COLO668 (cell line): ENCODE data around the gene PCYT1A.
A peak's percentile ranks its signal among the peaks of the same experiment; 100 is the strongest.
"Not testable (repeated sequence)": the region's sequence is repeated elsewhere in the genome, so short reads cannot be mapped to it uniquely, and the experiment has no call there.

Experiments used
- DNase-seq: peaks from one replicate; lab custom pipeline; 2025; ENCODE audit not compliant: unreplicated experiment; lab: John Stamatoyannopoulos, UW

The PCYT1A gene

DNA sequence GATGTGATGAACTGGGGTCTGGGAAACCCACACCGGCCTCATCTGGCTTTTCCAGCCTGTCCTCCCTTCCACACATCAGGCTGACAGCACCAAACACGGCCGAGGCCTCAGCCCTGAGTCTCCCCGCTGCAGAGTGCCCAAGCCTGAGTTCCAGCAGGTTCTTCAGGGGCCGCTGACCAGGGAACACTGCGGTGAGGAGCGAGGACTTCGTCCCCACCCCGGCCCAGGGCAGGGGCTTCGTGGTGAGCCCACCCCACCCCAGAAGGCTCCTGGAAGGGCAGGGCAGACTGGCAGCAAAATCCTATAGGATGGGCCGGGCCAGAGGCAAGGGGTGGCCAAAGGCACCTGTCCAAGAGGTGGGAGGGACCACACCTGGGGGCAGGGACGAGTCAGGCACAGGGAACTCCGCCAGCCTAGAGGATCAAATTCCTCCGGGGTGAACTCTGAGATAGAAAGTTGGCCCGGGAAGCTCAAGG lies 71.4 kb downstream of the PCYT1A start, which contains the start of gene SLC51A:
Gene SLC51A, plus strand, starts transcription at position 446 of the 476 bp plus-strand sequence. CDS start 179 bp downstream, outside the sequence.
- peak; percentile 10 for DNase-seq

- DNase-seq = no peak
Observed at GRCh38 chr3:196215493-196216020, 72.0 kb downstream of the PCYT1A start.

DNA sequence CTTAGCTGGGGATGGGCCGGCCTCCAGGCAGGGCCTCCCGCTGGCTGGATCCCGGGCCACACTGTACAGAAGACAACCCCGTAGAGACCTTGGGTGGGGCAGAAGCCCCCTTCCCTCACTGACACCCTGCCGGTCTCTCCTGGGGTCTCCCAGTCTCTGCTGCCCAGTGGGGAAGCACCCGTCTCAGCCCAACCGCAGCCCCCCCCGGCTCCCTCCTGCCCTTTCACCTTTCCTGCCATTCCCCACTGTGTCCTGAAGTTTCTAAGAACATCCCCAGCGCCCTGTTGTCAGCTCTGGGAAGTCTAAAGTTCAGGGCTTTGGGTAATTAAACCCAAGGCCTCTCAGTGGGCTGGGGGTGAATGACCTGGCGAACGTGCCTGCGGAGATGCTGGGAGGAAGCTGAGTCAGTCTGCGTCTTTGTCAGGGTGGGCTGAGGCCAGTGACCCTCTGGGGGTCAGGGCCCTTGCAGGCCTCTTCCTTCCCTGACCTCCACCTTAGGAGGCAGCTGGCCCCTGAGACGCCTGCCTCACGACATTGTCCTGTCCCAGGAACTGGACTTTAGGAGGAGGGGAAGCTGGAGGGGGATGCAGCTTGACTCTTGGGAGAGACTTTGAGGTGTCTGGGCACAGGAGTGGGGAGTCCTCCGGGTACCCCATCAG lies 72.6 kb downstream of the PCYT1A start:
- no peak for DNase-seq

DNA sequence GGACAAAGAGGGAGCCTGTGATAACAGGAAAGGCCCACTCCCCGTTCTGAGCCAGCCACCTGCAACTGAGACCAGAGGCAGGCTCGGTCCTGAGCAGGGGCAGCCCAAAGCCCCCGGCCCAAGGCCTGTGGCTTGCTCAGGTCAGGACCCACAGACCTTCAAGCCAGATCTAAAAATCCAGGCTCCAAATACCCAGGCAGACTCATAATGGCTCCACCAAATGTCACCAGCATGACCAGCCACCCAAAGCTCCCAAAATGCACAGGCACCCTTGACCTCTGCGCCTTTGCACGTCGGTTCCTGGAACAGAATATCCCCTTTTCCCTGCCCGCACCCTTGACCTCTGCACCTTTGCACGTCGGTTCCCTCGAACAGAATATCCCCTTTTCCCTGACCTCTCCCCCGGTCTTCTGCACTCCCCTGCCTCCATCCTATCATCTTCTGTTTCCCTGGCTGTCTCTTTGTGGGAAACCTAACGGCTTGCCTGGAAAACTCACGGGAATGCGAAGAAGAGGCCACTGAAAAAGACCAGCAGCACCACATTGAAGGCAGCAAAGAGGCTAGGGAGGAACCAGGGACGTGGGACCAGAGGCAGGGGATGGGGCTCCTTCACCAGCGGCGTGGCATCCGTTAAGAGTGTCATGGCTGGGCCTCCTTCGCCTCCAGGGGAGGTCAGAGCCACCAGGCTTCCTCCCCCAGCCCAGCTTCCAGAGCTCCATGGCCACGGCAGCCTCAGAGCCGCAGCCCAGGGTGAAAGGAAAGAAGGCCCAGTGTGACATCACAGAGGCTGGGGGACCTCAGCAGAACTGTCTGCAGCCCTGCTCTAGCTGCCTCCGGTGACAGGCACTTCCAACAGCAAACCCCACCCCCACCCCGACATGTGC lies 76.6 kb downstream of the PCYT1A start, which contains the start of gene ZDHHC19:
Gene ZDHHC19, minus strand, starts transcription at position 728 of the 884 bp plus-strand sequence. Its CDS starts 85 bp downstream, at position 643.
- DNase-seq = no peak

GRCh38 chr3:196209944-196210672 lies 77.4 kb downstream of the PCYT1A start:
- not testable (repeated sequence) for DNase-seq

DNA sequence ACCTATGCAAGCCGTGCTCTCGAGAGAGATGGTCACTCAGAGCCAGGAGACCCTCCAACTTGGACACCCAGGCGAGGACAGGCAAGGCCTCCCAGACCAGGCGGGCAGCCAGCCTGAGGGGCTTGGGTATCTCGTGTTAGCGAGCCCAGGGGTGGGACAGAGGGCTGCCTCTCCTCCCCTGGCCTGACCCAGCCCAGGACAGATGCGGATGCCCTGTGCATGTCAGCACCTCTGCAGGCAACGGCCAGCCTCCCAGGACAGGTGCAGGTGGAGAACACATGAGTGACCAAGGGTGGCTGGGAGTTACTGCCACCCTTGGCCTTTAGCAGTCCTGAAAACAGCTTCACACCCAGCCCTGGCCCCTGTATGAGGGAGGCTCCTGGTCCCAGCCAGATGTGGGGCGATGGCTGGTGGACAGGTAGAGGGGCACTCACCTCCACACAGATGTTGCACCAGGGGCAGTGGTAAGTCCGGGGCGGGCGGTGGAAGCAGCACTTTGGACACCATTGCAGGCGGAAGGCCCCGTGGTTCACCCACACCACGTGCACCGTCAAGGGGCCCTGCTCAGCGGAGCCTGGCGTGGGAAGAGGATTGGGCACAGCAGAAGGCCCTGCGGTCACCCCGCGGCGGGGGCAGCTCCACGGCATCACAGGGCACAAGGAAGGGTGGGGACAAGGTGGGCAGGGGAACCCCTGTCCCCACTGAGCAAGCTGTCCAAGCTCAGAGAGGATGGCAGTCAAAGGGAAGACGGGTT lies 78.4 kb downstream of the PCYT1A start:
- DNase-seq = no peak

DNA sequence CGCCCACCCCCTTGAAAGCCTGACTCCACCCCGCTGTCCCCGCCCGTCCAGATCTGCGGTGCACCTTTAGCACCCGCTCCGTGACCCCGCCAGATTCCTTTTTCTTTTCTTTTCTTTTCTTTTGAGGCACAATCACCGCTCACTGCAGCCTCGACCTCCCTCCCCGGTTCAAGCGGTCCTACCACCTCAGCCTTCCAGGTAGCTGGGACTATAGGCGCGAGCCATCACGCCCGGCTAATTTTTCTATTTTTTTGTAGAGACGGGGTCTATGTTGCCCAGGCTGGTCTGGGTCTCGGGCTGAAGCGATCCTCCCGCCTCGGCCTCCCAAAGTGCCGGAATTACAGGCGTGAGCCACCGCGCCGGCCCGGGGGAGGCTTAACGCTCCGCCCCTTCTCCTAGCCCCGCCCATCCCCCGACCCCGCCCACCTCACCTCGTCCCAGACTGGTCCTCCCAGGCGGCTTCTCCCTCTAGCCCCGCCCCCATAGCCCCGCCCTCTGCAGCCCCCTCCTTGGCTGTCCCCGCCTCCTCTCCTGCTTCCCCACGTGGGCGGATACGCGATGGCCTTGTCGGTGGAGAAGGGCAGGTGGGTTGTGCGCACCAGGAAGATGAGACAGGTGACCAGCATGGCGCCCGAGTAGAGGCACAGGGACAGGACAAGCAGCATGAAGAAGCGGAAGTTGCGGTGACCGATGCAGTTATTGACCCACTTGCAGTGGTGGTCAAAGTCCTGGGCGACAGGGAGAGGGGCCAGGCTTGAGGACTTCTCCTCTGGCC lies 79.5 kb downstream of the PCYT1A start:
- DNase-seq = no peak

DNA sequence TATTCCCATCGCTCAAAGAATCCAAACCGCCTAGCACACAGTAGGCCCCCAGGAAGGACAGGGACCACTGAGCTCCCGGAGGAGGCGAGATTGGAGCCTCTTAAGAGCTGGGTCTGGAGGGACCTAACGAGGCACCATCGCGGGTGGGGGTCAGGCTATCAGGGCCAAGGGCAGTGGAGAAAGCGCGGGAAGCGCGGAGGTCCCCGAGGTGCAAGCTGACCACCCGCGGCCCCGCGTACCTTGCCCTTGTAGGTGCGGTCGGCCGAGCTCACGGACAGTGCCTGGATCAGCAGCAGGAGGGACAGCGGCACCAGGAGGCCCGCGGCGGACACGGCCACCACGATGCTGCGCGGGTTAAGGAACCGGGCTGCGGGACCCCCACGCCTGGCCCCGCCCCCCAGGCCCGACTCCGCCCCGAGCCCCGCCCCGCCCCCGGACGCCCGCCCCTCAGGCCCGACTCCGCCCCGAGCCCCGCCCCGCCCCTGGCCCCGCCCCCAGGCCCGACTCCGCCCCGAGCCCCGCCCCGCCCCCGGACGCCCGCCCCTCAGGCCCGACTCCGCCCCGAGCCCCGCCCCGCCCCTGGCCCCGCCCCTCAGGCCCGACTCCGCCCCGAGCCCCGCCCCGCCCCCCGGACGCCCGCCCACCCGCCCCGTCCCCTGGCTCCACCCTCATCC lies 80.2 kb downstream of the PCYT1A start:
- no peak for DNase-seq

DNA sequence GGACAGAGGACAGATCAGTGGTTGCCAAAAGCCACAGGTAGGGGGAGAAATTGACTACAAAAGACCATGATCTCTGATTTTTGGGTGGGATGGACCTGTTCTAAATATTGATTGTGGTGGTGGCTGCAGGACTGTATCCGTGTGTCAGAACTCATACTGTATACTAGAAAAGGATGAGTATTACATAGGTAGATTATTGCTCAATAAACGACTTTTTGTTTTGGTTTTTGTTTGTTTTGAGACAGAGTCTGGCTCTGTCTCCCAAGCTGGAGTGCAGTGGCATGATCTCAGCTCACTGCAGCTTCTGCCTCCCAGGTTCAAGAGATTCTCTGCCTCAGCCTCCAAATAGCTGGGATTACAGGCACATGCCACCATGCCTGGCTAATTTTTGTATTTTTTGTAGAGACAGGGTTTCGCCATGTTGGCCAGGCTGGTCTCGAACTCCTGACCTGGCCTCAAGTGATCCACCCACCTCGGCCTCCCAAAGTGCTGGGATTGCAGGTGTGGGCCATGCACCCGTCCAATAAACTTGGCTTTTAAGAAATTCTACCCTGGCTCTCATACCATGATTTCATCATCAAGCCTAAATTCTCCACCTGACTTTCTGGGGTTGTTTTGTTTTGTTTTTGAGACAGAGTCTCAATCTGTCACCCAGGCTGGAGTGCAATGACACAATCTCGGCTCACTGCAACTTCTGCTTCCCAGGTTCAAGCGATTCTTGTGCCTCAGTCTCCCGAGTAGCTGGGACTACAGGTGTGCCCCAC lies 81.9 kb downstream of the PCYT1A start:
- not testable (repeated sequence) for DNase-seq

- no peak for DNase-seq
Observed at GRCh38 chr3:196203846-196204245, 83.7 kb downstream of the PCYT1A start.

GRCh38 chr3:196202516-196202970 lies 85.0 kb downstream of the PCYT1A start:
- peak; percentile 8 for DNase-seq

- DNase-seq = no peak
Observed at GRCh38 chr3:196198771-196199753, 88.5 kb downstream of the PCYT1A start.

- no peak for DNase-seq
Observed at GRCh38 chr3:196198081-196198675, 89.3 kb downstream of the PCYT1A start.

- no peak for DNase-seq
Observed at GRCh38 chr3:196197524-196197923, 90.0 kb downstream of the PCYT1A start.

- no peak for DNase-seq
Observed at GRCh38 chr3:196195664-196196265, 91.8 kb downstream of the PCYT1A start.

DNA sequence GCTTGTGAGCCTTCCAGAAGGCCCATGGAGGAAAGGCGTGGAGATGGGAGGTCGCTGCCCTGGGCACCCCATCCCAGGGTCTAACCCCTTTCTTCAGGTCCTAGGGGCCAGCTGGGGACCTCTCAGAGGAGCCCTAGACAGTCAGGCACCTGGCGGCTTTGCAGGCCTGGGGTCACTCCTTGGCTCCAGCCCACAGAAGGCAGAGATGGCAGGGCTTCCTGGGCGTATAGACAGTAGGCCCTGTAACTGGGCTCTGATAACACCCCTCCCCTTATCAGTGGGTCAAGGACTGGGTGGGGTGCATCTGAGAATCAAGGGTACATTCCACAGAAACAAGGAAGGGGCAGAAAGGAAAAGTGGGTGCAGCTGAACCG lies 93.0 kb downstream of the PCYT1A start:
- DNase-seq = no peak
